Endodermal cell (in vitro differentiated cells): ENCODE results near the gene ANKRD31. TPM values are rescaled to one million over a fixed set of nuclear protein-coding genes. Genes with fewer than 3 reads are reported as not detected.

Source experiments
- DNase-seq: peaks from one replicate; pipeline ENCODE4 v3.0.0-alpha.2; 2017
- H3K27ac ChIP-seq: 2 replicates; pipeline ENCODE4 v1.5.1; 2013; ENCODE audit warnings: mild to moderate bottlenecking, low read depth, low read length, moderate library complexity
- H3K27me3 ChIP-seq: 2 replicates; pipeline ENCODE4 v1.6.1; 2013; ENCODE audit warnings: mild to moderate bottlenecking, low read length, moderate library complexity; ENCODE audit not compliant: insufficient read depth, control insufficient read depth, poor library complexity, severe bottlenecking
- H3K36me3 ChIP-seq: 2 replicates; pipeline ENCODE4 v1.7.0; 2013; ENCODE audit warnings: mild to moderate bottlenecking, low read length, moderate library complexity; ENCODE audit not compliant: control insufficient read depth, insufficient read depth
- H3K4me1 ChIP-seq: one replicate; pipeline ENCODE4 v1.7.0; 2013; ENCODE audit warnings: low read length; ENCODE audit not compliant: control insufficient read depth, insufficient read depth
- H3K4me3 ChIP-seq: 2 replicates; pipeline ENCODE4 v1.5.1; 2013; ENCODE audit warnings: mild to moderate bottlenecking, low read length, moderate library complexity
- H3K9ac ChIP-seq: 2 replicates; pipeline ENCODE4 v1.6.1; 2013; ENCODE audit warnings: mild to moderate bottlenecking, low read length, moderate library complexity; ENCODE audit not compliant: poor library complexity, severe bottlenecking; ENCODE audit errors: extremely low read depth
- H3K9me3 ChIP-seq: 2 replicates; pipeline ENCODE4 v1.6.1; 2013; ENCODE audit warnings: mild to moderate bottlenecking, low read length, moderate library complexity; ENCODE audit not compliant: control insufficient read depth
- H3K27ac Mint-ChIP-seq: 2 replicates; pipeline ENCODE4 v1.8.0; 2020; ENCODE audit warnings: mixed read lengths
- H3K27me3 Mint-ChIP-seq: 2 replicates; pipeline ENCODE4 v1.8.0; 2021; ENCODE audit warnings: mild to moderate bottlenecking, mixed read lengths; ENCODE audit not compliant: insufficient read depth
- H3K36me3 Mint-ChIP-seq: 2 replicates; pipeline ENCODE4 v1.8.0; 2020; ENCODE audit warnings: low read depth, mixed read lengths
- H3K4me1 Mint-ChIP-seq: 2 replicates; pipeline ENCODE4 v1.8.0; 2020; ENCODE audit warnings: mixed read lengths
- H3K4me3 Mint-ChIP-seq: 2 replicates; pipeline ENCODE4 v1.8.0; 2020; ENCODE audit warnings: mild to moderate bottlenecking, moderate library complexity, mixed read lengths
- H3K9me3 Mint-ChIP-seq: 2 replicates; pipeline ENCODE4 v1.8.0; 2020; ENCODE audit warnings: mild to moderate bottlenecking, mixed read lengths
- CTCF ChIP-seq: fragments of 200-600 bp; sonication (generic); conservative IDR thresholded peaks from 2 replicates; pipeline ENCODE4 v1.5.0; 2021; ENCODE audit warnings: antibody characterized with exemption, mild to moderate bottlenecking
- WGBS, 2 experiments: methylation state at CpG; one replicate each; pipeline versions ENCODE4 v1.1.5 to v1.1.7; 2013; ENCODE audit warnings: missing lambda C conversion rate in 2 of 2, mixed read lengths in 1 of 2; ENCODE audit not compliant: insufficient coverage in 1 of 2, insufficient read length in 1 of 2; 5-methylcytosine and 5-hydroxymethylcytosine counted together
- total RNA-seq, 2 donors: library from RNA; stranded (reverse); fragmentation: NEBNext Ultra II Directional in 1 of 2; extraction: Animal tissue kit (Norgen Biotek cat#: 25700) in 1 of 2; gene quantifications; 2 replicates in 1 of 2; 3 replicates in 1 of 2; pipeline ENCODE4 v1.2.1, GENCODE V29; 2021

ANKRD31 gene
- total RNA-seq, 2 donors from 2014 or later = 0.13 to 0.29 TPM

GRCh38 chr5:75048457-75048953, 188.2 kb downstream of the ANKRD31 start:
- H3K9ac ChIP-seq = no peak overlapping the region
- DNase-seq = no peak
- H3K9me3 Mint-ChIP-seq = no peaks in the 10 kb centered on the region
- no peak for TF ChIP-seq CTCF
- H3K27ac ChIP-seq = no peak overlapping the region
- peaks cover 16% of the 10 kb centered on the region for H3K27me3 Mint-ChIP-seq
- peaks cover 10% of the 10 kb centered on the region for H3K36me3 ChIP-seq
- 92 to 93% methylated on average over 6 to 7 of the region's 7 CpGs for WGBS, 2 experiments
- no peaks in the 10 kb centered on the region for H3K9me3 ChIP-seq
- no peak overlapping the region for H3K27ac Mint-ChIP-seq
- H3K27me3 ChIP-seq = peaks cover 9% of the 10 kb centered on the region
- peaks cover 6% of the 10 kb centered on the region for H3K36me3 Mint-ChIP-seq
- H3K4me3 ChIP-seq = no peak overlapping the region
- peaks cover 22% of the 10 kb centered on the region for H3K4me1 Mint-ChIP-seq
- no peaks in the 10 kb centered on the region for H3K4me1 ChIP-seq
- H3K4me3 Mint-ChIP-seq = no peak overlapping the region

- Mint-ChIP-seq H3K27ac (no peak overlapping the region), H3K4me1 (peaks cover 22% of the 10 kb centered on the region), H3K27me3 (peaks cover 15% of the 10 kb centered on the region), H3K4me3 (no peak overlapping the region), H3K9me3 (no peaks in the 10 kb centered on the region), H3K36me3 (peaks cover 6% of the 10 kb centered on the region)
- TF ChIP-seq CTCF = no peak
- H3K4me3 ChIP-seq = no peak overlapping the region
- DNase-seq = no peak
- H3K27ac ChIP-seq = no peak overlapping the region
- no peak overlapping the region for H3K9ac ChIP-seq
- H3K27me3 ChIP-seq = peaks cover 9% of the 10 kb centered on the region
- H3K36me3 ChIP-seq = peaks cover 10% of the 10 kb centered on the region
- H3K4me1 ChIP-seq = no peaks in the 10 kb centered on the region
- H3K9me3 ChIP-seq = no peaks in the 10 kb centered on the region
These were observed 189.3 kb downstream of the ANKRD31 start for GRCh38 chr5:75047356-75047755.

- H3K4me3 Mint-ChIP-seq = no peak overlapping the region
- no peak for TF ChIP-seq CTCF
- no peak overlapping the region for H3K27ac Mint-ChIP-seq
- peaks cover under 1% of the 10 kb centered on the region for H3K27me3 ChIP-seq
- H3K9me3 ChIP-seq = no peaks in the 10 kb centered on the region
- peaks cover 8% of the 10 kb centered on the region for H3K27me3 Mint-ChIP-seq
- no peaks in the 10 kb centered on the region for H3K9me3 Mint-ChIP-seq
- no peak overlapping the region for H3K27ac ChIP-seq
- H3K36me3 Mint-ChIP-seq = peaks cover 6% of the 10 kb centered on the region
- H3K4me1 Mint-ChIP-seq = peaks cover 15% of the 10 kb centered on the region
- WGBS, 2 experiments = 92 to 100% methylated on average over 7 to 10 of the region's 10 CpGs
- no peak for DNase-seq
- no peaks in the 10 kb centered on the region for H3K4me1 ChIP-seq
- H3K4me3 ChIP-seq = no peak overlapping the region
- H3K9ac ChIP-seq = no peak overlapping the region
- peaks cover 10% of the 10 kb centered on the region for H3K36me3 ChIP-seq
These were observed 190.1 kb downstream of the ANKRD31 start for GRCh38 chr5:75046366-75047142.
